HEK293 (cell line): ENCODE results near the gene LRIT1.

Experiments
- CTCF ChIA-PET: fragments of 350-600 bp; formaldehyde crosslinking; extraction: SDS; loops from one replicate; lab custom pipeline; 2021; ENCODE audit warnings: antibody characterized with exemption; lab: Yijun Ruan, JAX
- POLR2A ChIA-PET: fragments of 300-600 bp; formaldehyde crosslinking; extraction: SDS; loops from one replicate; lab custom pipeline; 2020; ENCODE audit warnings: antibody characterized with exemption, inconsistent platforms; lab: Yijun Ruan, JAX
- H3K27ac ChIP-seq: fragments of 200-500 bp; sonication (Bioruptor generic); 2 replicates; pipeline ENCODE4 v1.5.1; 2014; ENCODE audit warnings: low read depth, low read length, control low read depth, inconsistent platforms; ENCODE audit errors: extremely low read depth
- H3K36me3 ChIP-seq, 2 experiments: fragments of 200-500 bp in 1 of 2; sonication (Bioruptor generic) in 1 of 2; 1 replicate in 1 of 2; 2 replicates in 1 of 2; pipeline ENCODE4 v1.5.1; 2014 to 2017; ENCODE audit warnings: inconsistent platforms in 2 of 2, low read length in 2 of 2; ENCODE audit not compliant: control insufficient read depth in 2 of 2, insufficient read depth in 1 of 2
- H3K4me1 ChIP-seq: fragments of 200-500 bp; sonication (Bioruptor generic); 2 replicates; pipeline ENCODE4 v1.5.1; 2014; ENCODE audit warnings: mild to moderate bottlenecking, low read length, inconsistent platforms; ENCODE audit not compliant: control insufficient read depth, insufficient read depth
- H3K4me3 ChIP-seq: 2 replicates; pipeline ENCODE4 v1.5.1; 2011; ENCODE audit warnings: low read depth, mild to moderate bottlenecking, control low read depth, low read length, moderate library complexity
- H3K9me3 ChIP-seq: fragments of 200-500 bp; sonication (Bioruptor generic); 2 replicates; pipeline ENCODE4 v1.5.1; 2014; ENCODE audit warnings: low read depth, low read length, inconsistent platforms; ENCODE audit not compliant: control insufficient read depth, insufficient read depth
- FEZF1 ChIP-seq: fragments of 450-650 bp; formaldehyde crosslinking; IDR thresholded peaks from 2 replicates; pipeline ENCODE4 v1.5.1; 2016; ENCODE audit warnings: missing biosample characterization, missing genetic modification characterization
- GLI4 ChIP-seq: fragments of 450-650 bp; formaldehyde crosslinking; IDR thresholded peaks from 2 replicates; pipeline ENCODE4 v1.5.1; 2016; ENCODE audit warnings: missing biosample characterization, missing genetic modification characterization
- KLF9 ChIP-seq: fragments of 450-650 bp; formaldehyde crosslinking; IDR thresholded peaks from 2 replicates; pipeline ENCODE4 v1.5.1; 2016; ENCODE audit warnings: missing biosample characterization, missing genetic modification characterization, low read depth
- MEIS1 ChIP-seq: sonication (generic); formaldehyde crosslinking; IDR thresholded peaks from 2 replicates; pipeline ENCODE4 v1.8.1; 2022; ENCODE audit warnings: missing genetic modification reagents, mild to moderate bottlenecking, borderline replicate concordance
- MYNN ChIP-seq: fragments of 450-650 bp; formaldehyde crosslinking; IDR thresholded peaks from 2 replicates; pipeline ENCODE4 v1.5.1; 2016; ENCODE audit warnings: missing biosample characterization, missing genetic modification characterization, borderline replicate concordance
- OVOL3 ChIP-seq: fragments of 450-650 bp; formaldehyde crosslinking; IDR thresholded peaks from 2 replicates; pipeline ENCODE4 v1.5.1; 2016; ENCODE audit warnings: missing biosample characterization, missing genetic modification characterization
- REPIN1 ChIP-seq: fragments of 450-650 bp; formaldehyde crosslinking; IDR thresholded peaks from 2 replicates; pipeline ENCODE4 v1.5.1; 2017; ENCODE audit warnings: missing biosample characterization, missing genetic modification characterization, low read depth
- TCF7L2 ChIP-seq: IDR thresholded peaks from 2 replicates; pipeline ENCODE4 v1.6.1; 2011; ENCODE audit warnings: low read depth, mild to moderate bottlenecking, inconsistent platforms, low read length, moderate library complexity, borderline replicate concordance
- ZBTB1 ChIP-seq: fragments of 450-650 bp; formaldehyde crosslinking; IDR thresholded peaks from 2 replicates; pipeline ENCODE4 v1.5.1; 2016; ENCODE audit warnings: missing biosample characterization, missing genetic modification characterization
- ZBTB11 ChIP-seq: fragments of 450-650 bp; formaldehyde crosslinking; conservative IDR thresholded peaks from 2 replicates; pipeline ENCODE4 v1.5.1; 2016; ENCODE audit warnings: low read depth, missing biosample characterization, missing genetic modification characterization
- ZNF19 ChIP-seq: fragments of 450-650 bp; formaldehyde crosslinking; IDR thresholded peaks from 2 replicates; pipeline ENCODE4; 2016; ENCODE audit warnings: missing biosample characterization, missing genetic modification characterization, low read depth
- ZNF211 ChIP-seq: fragments of 450-650 bp; formaldehyde crosslinking; IDR thresholded peaks from 2 replicates; pipeline ENCODE4 v1.5.1; 2016; ENCODE audit warnings: low read depth, missing biosample characterization, missing genetic modification characterization
- ZNF23 ChIP-seq: fragments of 450-650 bp; formaldehyde crosslinking; IDR thresholded peaks from 2 replicates; pipeline ENCODE4 v1.5.1; 2016; ENCODE audit warnings: missing biosample characterization, missing genetic modification characterization, borderline replicate concordance
- ZNF248 ChIP-seq: fragments of 450-650 bp; formaldehyde crosslinking; IDR thresholded peaks from 2 replicates; pipeline ENCODE4 v1.5.1; 2017; ENCODE audit warnings: missing biosample characterization, missing genetic modification characterization
- ZNF302 ChIP-seq: fragments of 450-650 bp; formaldehyde crosslinking; IDR thresholded peaks from 2 replicates; pipeline ENCODE4 v1.5.1; 2016; ENCODE audit warnings: missing biosample characterization, missing genetic modification characterization, low read depth
- ZNF335 ChIP-seq: fragments of 450-650 bp; formaldehyde crosslinking; conservative IDR thresholded peaks from 2 replicates; pipeline ENCODE4 v1.5.1; 2016; ENCODE audit warnings: missing biosample characterization, missing genetic modification characterization
- ZNF366 ChIP-seq: fragments of 450-650 bp; formaldehyde crosslinking; conservative IDR thresholded peaks from 2 replicates; pipeline ENCODE4 v1.5.1; 2016; ENCODE audit warnings: missing biosample characterization, missing genetic modification characterization
- ZNF473 ChIP-seq: fragments of 450-650 bp; formaldehyde crosslinking; IDR thresholded peaks from 2 replicates; pipeline ENCODE4 v1.5.1; 2017; ENCODE audit warnings: missing biosample characterization, missing genetic modification characterization
- ZNF529 ChIP-seq: fragments of 450-650 bp; formaldehyde crosslinking; IDR thresholded peaks from 2 replicates; pipeline ENCODE4 v1.5.1; 2017; ENCODE audit warnings: missing genetic modification characterization, missing biosample characterization; ENCODE audit not compliant: insufficient replicate concordance
- ZNF549 ChIP-seq: fragments of 450-650 bp; IDR thresholded peaks from 2 replicates; pipeline ENCODE4 v1.5.1; 2018; ENCODE audit warnings: missing biosample characterization, missing genetic modification characterization, mild to moderate bottlenecking, inconsistent platforms, moderate library complexity
- ZNF558 ChIP-seq: fragments of 450-650 bp; formaldehyde crosslinking; IDR thresholded peaks from 2 replicates; pipeline ENCODE4 v1.5.1; 2016; ENCODE audit warnings: missing biosample characterization, missing genetic modification characterization
- ZNF560 ChIP-seq: fragments of 450-650 bp; formaldehyde crosslinking; IDR thresholded peaks from 2 replicates; pipeline ENCODE4 v1.5.1; 2017; ENCODE audit warnings: missing biosample characterization, missing genetic modification characterization, borderline replicate concordance
- ZNF600 ChIP-seq: fragments of 450-650 bp; formaldehyde crosslinking; IDR thresholded peaks from 2 replicates; pipeline ENCODE4 v1.5.1; 2016; ENCODE audit warnings: missing biosample characterization, missing genetic modification characterization
- ZNF621 ChIP-seq: fragments of 450-650 bp; formaldehyde crosslinking; IDR thresholded peaks from 2 replicates; pipeline ENCODE4 v1.5.1; 2017; ENCODE audit warnings: missing biosample characterization, missing genetic modification characterization
- ZNF654 ChIP-seq: fragments of 450-650 bp; formaldehyde crosslinking; IDR thresholded peaks from 2 replicates; pipeline ENCODE4 v1.5.1; 2016; ENCODE audit warnings: low read depth, missing biosample characterization, missing genetic modification characterization
- ZNF792 ChIP-seq: fragments of 450-650 bp; formaldehyde crosslinking; IDR thresholded peaks from 2 replicates; pipeline ENCODE4 v1.5.1; 2016; ENCODE audit warnings: missing biosample characterization, missing genetic modification characterization
- ZNF830 ChIP-seq: fragments of 450-650 bp; IDR thresholded peaks from 2 replicates; pipeline ENCODE4 v1.5.0; 2018; ENCODE audit warnings: missing biosample characterization, missing genetic modification characterization, low read depth, mild to moderate bottlenecking, moderate library complexity
- TF ChIP-seq, protein P1 (sequence below): fragments of 450-650 bp; formaldehyde crosslinking; IDR thresholded peaks from 2 replicates; pipeline ENCODE4 v1.5.1; 2017; ENCODE audit warnings: missing biosample characterization, missing genetic modification characterization
- TF ChIP-seq, protein P2 (sequence below): fragments of 450-650 bp; formaldehyde crosslinking; IDR thresholded peaks from 2 replicates; pipeline ENCODE4 v1.5.1; 2016; ENCODE audit warnings: missing biosample characterization, missing genetic modification characterization
- TF ChIP-seq, protein P3 (sequence below): fragments of 450-650 bp; formaldehyde crosslinking; IDR thresholded peaks from 2 replicates; pipeline ENCODE4 v1.5.1; 2016; ENCODE audit warnings: missing biosample characterization, missing genetic modification characterization, low read depth

LRIT1 gene

DNA sequence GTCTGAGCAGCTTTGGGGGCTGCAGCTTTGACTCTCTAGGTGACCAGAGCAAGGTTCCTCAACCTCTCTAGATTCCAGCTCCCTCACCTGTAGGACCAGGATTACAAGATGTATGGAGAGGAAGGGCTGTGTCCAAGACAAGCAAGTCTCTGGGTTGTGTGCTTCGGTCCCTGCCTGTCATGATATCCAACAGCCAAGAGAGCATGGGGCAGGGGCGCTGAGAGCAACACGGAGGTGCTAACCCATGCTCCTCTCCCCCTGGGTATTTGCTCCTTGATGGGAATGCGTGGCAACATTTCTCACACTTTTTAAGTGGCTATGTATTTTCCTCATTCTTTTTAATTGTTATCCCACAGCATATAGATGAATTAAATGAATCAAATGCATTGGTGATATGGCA is 36.7 kb downstream of the LRIT1 start:
- H3K4me1 ChIP-seq: no peaks in the 10 kb centered on the region
- POLR2A ChIA-PET: no interaction called here
- H3K4me3 ChIP-seq: no peak overlapping the region
- H3K9me3 ChIP-seq: no peaks in the 10 kb centered on the region
- no peak for TF ChIP-seq ZNF19 (tag by site-specific recombination)
- TF ChIP-seq, protein P1, sequence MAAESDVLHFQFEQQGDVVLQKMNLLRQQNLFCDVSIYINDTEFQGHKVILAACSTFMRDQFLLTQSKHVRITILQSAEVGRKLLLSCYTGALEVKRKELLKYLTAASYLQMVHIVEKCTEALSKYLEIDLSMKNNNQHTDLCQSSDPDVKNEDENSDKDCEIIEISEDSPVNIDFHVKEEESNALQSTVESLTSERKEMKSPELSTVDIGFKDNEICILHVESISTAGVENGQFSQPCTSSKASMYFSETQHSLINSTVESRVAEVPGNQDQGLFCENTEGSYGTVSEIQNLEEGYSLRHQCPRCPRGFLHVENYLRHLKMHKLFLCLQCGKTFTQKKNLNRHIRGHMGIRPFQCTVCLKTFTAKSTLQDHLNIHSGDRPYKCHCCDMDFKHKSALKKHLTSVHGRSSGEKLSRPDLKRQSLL (tag by site-specific recombination): no peak
- TF ChIP-seq ZNF302 (tag by site-specific recombination): no peak
- no peak for TF ChIP-seq ZNF558 (tag by site-specific recombination)
- TF ChIP-seq GLI4 (tag by site-specific recombination): no peak
- TF ChIP-seq ZNF600 (tag by site-specific recombination): no peak
- TF ChIP-seq ZBTB11 (tag by site-specific recombination): no peak
- TF ChIP-seq REPIN1 (tag by site-specific recombination): no peak
- TF ChIP-seq ZNF211 (tag by site-specific recombination): no peak
- no peak for TF ChIP-seq MEIS1 (CRISPR knock-in tag)
- TF ChIP-seq TCF7L2: no peak
- TF ChIP-seq ZNF549 (tag by site-specific recombination): no peak
- TF ChIP-seq MYNN (tag by site-specific recombination): no peak
- no peak for TF ChIP-seq OVOL3
- no peak for TF ChIP-seq ZNF792
- TF ChIP-seq ZBTB1 (tag by site-specific recombination): no peak
- no peak for TF ChIP-seq ZNF23
- TF ChIP-seq ZNF654 (tag by site-specific recombination): no peak
- no peak for TF ChIP-seq ZNF560
- TF ChIP-seq, protein P2, sequence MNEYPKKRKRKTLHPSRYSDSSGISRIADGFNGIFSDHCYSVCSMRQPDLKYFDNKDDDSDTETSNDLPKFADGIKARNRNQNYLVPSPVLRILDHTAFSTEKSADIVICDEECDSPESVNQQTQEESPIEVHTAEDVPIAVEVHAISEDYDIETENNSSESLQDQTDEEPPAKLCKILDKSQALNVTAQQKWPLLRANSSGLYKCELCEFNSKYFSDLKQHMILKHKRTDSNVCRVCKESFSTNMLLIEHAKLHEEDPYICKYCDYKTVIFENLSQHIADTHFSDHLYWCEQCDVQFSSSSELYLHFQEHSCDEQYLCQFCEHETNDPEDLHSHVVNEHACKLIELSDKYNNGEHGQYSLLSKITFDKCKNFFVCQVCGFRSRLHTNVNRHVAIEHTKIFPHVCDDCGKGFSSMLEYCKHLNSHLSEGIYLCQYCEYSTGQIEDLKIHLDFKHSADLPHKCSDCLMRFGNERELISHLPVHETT: no peak
- H3K36me3 ChIP-seq: no peaks in the 10 kb centered on the region
- CTCF ChIA-PET: interaction anchor here (0.7 to 5.3 kb wide), 15 partner anchors 8 to 143 kb away, joined by 3 to 55 read pairs (median 4); partner anchors contain the start of genes CDHR1 and GHITM
- H3K27ac ChIP-seq: no peak overlapping the region

GRCh38 chr10:84204122-84204521 is 37.2 kb downstream of the LRIT1 start:
- Histone ChIP-seq H3K9me3 (no peaks in the 10 kb centered on the region), H3K4me1 (no peaks in the 10 kb centered on the region), H3K27ac (no peak overlapping the region), H3K36me3 (no peaks in the 10 kb centered on the region), H3K4me3 (no peak overlapping the region)
- ChIA-PET POLR2A (no interaction called here), CTCF (interaction anchor here (1.1 to 5.3 kb wide), 5 partner anchors 13 to 56 kb away, joined by 3 to 55 read pairs (median 4); no protein-coding TSS in a partner anchor)
- TF ChIP-seq ZNF366 (tag by site-specific recombination) (no peak), ZNF473 (tag by site-specific recombination) (no peak), FEZF1 (tag by site-specific recombination) (no peak), ZNF529 (tag by site-specific recombination) (no peak), ZNF830 (no peak), ZNF621 (tag by site-specific recombination) (no peak), KLF9 (no peak), ZNF335 (tag by site-specific recombination) (no peak), ZNF248 (tag by site-specific recombination) (no peak), ZNF549 (tag by site-specific recombination) (no peak)
- TF ChIP-seq, protein P3, sequence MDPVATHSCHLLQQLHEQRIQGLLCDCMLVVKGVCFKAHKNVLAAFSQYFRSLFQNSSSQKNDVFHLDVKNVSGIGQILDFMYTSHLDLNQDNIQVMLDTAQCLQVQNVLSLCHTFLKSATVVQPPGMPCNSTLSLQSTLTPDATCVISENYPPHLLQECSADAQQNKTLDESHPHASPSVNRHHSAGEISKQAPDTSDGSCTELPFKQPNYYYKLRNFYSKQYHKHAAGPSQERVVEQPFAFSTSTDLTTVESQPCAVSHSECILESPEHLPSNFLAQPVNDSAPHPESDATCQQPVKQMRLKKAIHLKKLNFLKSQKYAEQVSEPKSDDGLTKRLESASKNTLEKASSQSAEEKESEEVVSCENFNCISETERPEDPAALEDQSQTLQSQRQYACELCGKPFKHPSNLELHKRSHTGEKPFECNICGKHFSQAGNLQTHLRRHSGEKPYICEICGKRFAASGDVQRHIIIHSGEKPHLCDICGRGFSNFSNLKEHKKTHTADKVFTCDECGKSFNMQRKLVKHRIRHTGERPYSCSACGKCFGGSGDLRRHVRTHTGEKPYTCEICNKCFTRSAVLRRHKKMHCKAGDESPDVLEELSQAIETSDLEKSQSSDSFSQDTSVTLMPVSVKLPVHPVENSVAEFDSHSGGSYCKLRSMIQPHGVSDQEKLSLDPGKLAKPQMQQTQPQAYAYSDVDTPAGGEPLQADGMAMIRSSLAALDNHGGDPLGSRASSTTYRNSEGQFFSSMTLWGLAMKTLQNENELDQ (tag by site-specific recombination): no peak
